Prostate gland (tissue), 2 donors: ENCODE measurements around the gene FAR1. TPM values are rescaled to one million over a fixed set of nuclear protein-coding genes. Genes with fewer than 3 reads are reported as not detected.

Source experiments
- DNase-seq: peaks from one replicate; pipeline ENCODE4 v3.0.0-alpha.2; 2019; ENCODE audit warnings: low spot score
- H3K27ac ChIP-seq, 2 donors: fragments of 200-600 bp; sonication (generic); 2 replicates each; pipeline ENCODE4 v1.5.1; 2017 to 2019
- H3K27me3 ChIP-seq: fragments of 200-600 bp; sonication (generic); replicated peaks from 2 replicates; pipeline ENCODE4 v1.5.1; 2019; ENCODE audit not compliant: insufficient read depth
- H3K36me3 ChIP-seq, 2 donors: fragments of 200-600 bp; sonication (generic); 1 replicate in 1 of 2; 2 replicates in 1 of 2; pipeline versions ENCODE4 v1.5.1 to v1.8.1; 2017 to 2019
- H3K4me1 ChIP-seq: fragments of 200-600 bp; sonication (generic); replicated peaks from 2 replicates; pipeline ENCODE4 v1.5.1; 2019
- H3K4me3 ChIP-seq, 2 donors: fragments of 200-600 bp; sonication (generic); 2 replicates each; pipeline ENCODE4 v1.5.1; 2017 to 2019
- H3K9me3 ChIP-seq: fragments of 200-600 bp; sonication (generic); 2 replicates; pipeline ENCODE4 v1.5.1; 2017
- POLR2A ChIP-seq: fragments of 450-650 bp; IDR thresholded peaks from one replicate; pipeline ENCODE4 v1.6.1; 2016; ENCODE audit warnings: antibody characterized with exemption, mild to moderate bottlenecking
- POLR2AphosphoS5 ChIP-seq: sonication (generic); formaldehyde crosslinking; IDR thresholded peaks from one replicate; pipeline ENCODE4 v1.6.1; 2017; ENCODE audit warnings: antibody characterized with exemption
- WGBS: methylation state at CpG from one replicate; pipeline ENCODE4 v1.1.5; 2018; 5-methylcytosine and 5-hydroxymethylcytosine counted together
- intact Hi-C: fragments of 100-400 bp; cut with DNase I; formaldehyde crosslinking; loops from one replicate; pipeline ENCODE4 v1.14.2; 2022
- total RNA-seq, 2 donors: library from RNA; depleted of rRNA; stranded (reverse); fragments of >200 nt; gene quantifications; one replicate each; pipeline ENCODE4 v1.1.0, GENCODE V29; 2016
- TF ChIP-seq, protein P1 (sequence below), 4 experiments: fragments of 200-600 bp in 2 of 4; fragments of 450-650 bp in 2 of 4; sonication (generic) in 2 of 4; IDR thresholded peaks; 1 replicate in 3 of 4; 2 replicates in 1 of 4; pipeline ENCODE4 v1.5.1; 2016 to 2019; ENCODE audit warnings: antibody characterized with exemption in 4 of 4, mild to moderate bottlenecking in 2 of 4, moderate library complexity in 2 of 4

Gene FAR1
- total RNA-seq, 2 donors from 2014 or later, result 24.5 to 28.0 TPM

DNA sequence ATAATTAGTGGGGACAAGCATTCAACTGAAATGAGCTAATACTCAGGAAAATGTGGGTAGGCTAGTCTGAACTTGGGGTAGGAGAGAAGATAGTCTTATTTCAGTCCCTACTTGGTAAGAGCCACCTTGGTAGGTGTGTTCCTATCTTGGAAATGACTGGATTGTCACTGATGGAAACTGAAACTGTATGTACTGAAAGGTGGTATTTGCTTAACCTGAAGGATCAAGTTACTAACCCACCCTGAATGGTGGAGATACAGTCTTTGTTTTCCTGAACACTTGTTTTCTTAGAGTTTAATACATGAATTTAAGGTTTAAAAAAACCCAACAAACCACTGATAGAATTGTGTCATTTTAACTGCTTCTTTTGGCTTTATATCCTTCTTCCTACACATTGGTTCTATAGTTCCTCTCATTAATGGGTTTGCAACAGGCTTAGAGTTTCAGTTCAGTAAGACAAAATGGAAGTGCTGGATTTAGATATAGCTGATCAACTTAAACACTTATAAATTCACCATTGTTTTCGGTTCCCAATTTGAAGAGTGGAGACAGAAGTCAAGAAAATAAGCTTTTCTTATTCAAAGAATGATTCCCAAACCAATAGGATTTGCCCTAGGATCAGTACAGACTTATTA, 4.2 kb downstream of the FAR1 start:
- H3K36me3 ChIP-seq, result no peaks in the 10 kb centered on the region
- H3K27ac ChIP-seq, result no peak overlapping the region
- H3K27me3 ChIP-seq, result no peaks in the 10 kb centered on the region
- DNase-seq, result no peak
- 95% methylated on average over 1 of the region's 1 CpG for WGBS
- no peak for TF ChIP-seq POLR2AphosphoS5
- TF ChIP-seq POLR2A, result no peak
- TF ChIP-seq, protein P1, sequence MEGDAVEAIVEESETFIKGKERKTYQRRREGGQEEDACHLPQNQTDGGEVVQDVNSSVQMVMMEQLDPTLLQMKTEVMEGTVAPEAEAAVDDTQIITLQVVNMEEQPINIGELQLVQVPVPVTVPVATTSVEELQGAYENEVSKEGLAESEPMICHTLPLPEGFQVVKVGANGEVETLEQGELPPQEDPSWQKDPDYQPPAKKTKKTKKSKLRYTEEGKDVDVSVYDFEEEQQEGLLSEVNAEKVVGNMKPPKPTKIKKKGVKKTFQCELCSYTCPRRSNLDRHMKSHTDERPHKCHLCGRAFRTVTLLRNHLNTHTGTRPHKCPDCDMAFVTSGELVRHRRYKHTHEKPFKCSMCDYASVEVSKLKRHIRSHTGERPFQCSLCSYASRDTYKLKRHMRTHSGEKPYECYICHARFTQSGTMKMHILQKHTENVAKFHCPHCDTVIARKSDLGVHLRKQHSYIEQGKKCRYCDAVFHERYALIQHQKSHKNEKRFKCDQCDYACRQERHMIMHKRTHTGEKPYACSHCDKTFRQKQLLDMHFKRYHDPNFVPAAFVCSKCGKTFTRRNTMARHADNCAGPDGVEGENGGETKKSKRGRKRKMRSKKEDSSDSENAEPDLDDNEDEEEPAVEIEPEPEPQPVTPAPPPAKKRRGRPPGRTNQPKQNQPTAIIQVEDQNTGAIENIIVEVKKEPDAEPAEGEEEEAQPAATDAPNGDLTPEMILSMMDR (IDR thresholded peaks at IDR 0.05), result no peak
- H3K9me3 ChIP-seq, result no peaks in the 10 kb centered on the region
- H3K4me3 ChIP-seq, result no peak overlapping the region
- intact Hi-C loops, result no loop called here
- no peaks in the 10 kb centered on the region for H3K4me1 ChIP-seq

DNA sequence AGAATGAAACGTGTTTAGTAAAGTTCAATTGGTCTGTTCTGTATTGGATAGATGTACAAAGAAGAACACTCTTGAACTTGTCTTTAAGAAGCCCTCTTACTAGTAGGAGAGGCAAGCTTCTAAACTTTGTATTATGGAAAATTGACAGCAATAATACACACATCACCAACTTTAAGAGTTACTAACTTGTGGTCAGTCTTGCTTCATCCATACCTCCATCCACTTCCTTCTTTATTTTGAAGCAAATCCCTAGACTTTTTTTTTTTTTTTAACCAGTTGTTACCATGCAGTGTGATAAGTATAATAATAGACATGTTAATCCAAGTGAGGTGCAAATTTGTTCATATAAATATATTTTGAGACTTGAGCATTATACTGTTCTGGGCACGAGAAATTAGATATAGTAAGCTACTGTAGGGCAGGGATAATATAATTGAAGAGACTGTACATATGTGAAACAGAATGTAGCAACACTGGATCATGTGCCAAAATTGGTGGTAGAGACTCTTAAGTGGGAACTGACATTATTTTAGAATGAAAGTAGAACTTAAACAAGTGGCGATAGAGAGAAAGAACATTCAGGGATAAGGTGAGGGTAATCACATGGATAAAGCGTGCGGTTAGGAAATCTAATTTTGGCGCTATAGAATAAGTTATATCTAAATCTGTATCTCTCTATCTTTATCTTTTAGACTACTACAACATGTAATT, 6.5 kb downstream of the FAR1 start:
- TF ChIP-seq POLR2AphosphoS5 (no peak), POLR2A (no peak)
- TF ChIP-seq, protein P1 (IDR thresholded peaks at IDR 0.05), result no peak
- no peak overlapping the region for H3K4me3 ChIP-seq
- H3K9me3 ChIP-seq, result no peaks in the 10 kb centered on the region
- H3K27me3 ChIP-seq, result no peaks in the 10 kb centered on the region
- intact Hi-C loops, result no loop called here
- no peak for DNase-seq
- WGBS, result 79% methylated on average over 6 of the region's 6 CpGs
- no peak overlapping the region for H3K27ac ChIP-seq
- no peaks in the 10 kb centered on the region for H3K36me3 ChIP-seq
- H3K4me1 ChIP-seq, result no peaks in the 10 kb centered on the region

DNA sequence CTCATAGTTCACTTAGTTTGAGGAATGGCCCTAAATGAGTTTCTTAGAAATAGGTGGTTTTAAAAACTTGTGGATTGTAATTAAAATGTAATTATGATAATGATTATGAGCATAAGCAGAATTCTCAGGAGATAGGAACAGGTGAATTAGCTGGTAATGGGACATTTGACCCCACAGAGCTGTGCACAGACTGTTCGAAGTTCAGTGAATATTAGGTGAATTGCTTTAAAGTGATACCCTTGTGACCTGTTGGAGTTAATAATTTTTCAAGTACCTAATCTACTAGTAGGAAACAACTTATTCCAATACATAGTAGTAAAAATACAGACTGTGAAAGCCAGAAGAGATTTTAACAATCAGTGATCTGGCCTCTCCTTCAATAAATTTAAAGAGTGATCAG, 8.1 kb downstream of the FAR1 start:
- H3K36me3 ChIP-seq, result no peaks in the 10 kb centered on the region
- H3K4me3 ChIP-seq, result no peak overlapping the region
- no peak for DNase-seq
- H3K27me3 ChIP-seq, result no peaks in the 10 kb centered on the region
- no peaks in the 10 kb centered on the region for H3K9me3 ChIP-seq
- no peak overlapping the region for H3K27ac ChIP-seq
- TF ChIP-seq, protein P1 (IDR thresholded peaks at IDR 0.05), result no peak
- TF ChIP-seq POLR2AphosphoS5 (no peak), POLR2A (no peak)
- no peaks in the 10 kb centered on the region for H3K4me1 ChIP-seq
- intact Hi-C loops, result no loop called here
- 93% methylated on average over 1 of the region's 1 CpG for WGBS

DNA sequence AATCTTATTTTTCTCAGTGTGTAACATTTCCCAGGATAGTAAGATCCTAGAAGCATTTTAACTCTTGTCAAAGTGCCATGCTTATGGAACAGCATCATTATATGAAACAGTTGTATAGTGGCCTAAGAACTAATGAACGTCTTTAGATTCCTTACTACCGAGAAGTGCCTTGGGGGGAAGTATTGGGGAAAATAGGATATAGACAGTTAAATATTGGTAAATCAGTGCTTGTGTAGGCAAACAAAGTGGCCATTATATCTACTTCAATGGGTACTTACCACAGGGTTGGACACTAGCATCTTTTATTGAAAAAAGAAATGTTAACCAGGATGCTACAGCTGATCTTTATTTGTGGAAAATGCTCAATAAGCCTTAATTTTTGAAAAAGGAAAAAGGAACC, 11.3 kb downstream of the FAR1 start:
- TF ChIP-seq POLR2A (no peak), POLR2AphosphoS5 (no peak)
- TF ChIP-seq, protein P1 (IDR thresholded peaks at IDR 0.05), result no peak
- intact Hi-C loops, result no loop called here

More for the DNA sequence above, 11.3 kb downstream of the FAR1 start:
- Histone ChIP-seq H3K36me3 (no peaks in the 10 kb centered on the region), H3K27me3 (no peaks in the 10 kb centered on the region), H3K4me1 (no peaks in the 10 kb centered on the region), H3K9me3 (no peaks in the 10 kb centered on the region), H3K4me3 (no peak overlapping the region), H3K27ac (no peak overlapping the region)
- no peak for DNase-seq
- WGBS, result 84% methylated on average over 2 of the region's 2 CpGs
